ENCODE measurements around the gene CARS1. TPM values are rescaled to one million over a fixed set of nuclear protein-coding genes. Genes with fewer than 3 reads are reported as not detected.

CARS1 gene
- total RNA-seq, 4 donors from 2014 or later, result 37.0 to 61.3 (median 52.3) TPM

- H3K36me3 ChIP-seq, result peaks cover 0 to 61% (median 26%) of the 10 kb centered on the region in 4 donors
- WGBS, 2 donors (ENCODE audit: low coverage in 1 of 2), result 74 to 87% methylated on average over 7 of the region's 7 CpGs
Observed at GRCh38 chr11:2963112-2963754, 94.0 kb downstream of the CARS1 start.

GRCh38 chr11:2961080-2961479, 96.1 kb downstream of the CARS1 start:
- no peaks in the 10 kb centered on the region for H3K9me3 ChIP-seq
- TF ChIP-seq POLR2AphosphoS5 (IDR thresholded peaks at IDR 0.05) (no peak), EP300 (IDR thresholded peaks at IDR 0.05; ENCODE audit: low read depth) (no peak), CTCF (IDR thresholded peaks at IDR 0.05) (no peak), POLR2A (IDR thresholded peaks at IDR 0.05) (no peak)
- peaks cover 0 to 69% (median 31%) of the 10 kb centered on the region in 4 donors for H3K36me3 ChIP-seq
- DNase-seq, result no peak
- H3K4me1 ChIP-seq, result no peaks in the 10 kb centered on the region
- intact Hi-C loops (cut with DNase I; ENCODE audit: low total_unique reads), result no loop called here
- no peak overlapping the region for H3K4me3 ChIP-seq
- in situ Hi-C loops (cut with MboI; ENCODE audit: low pct_ligation_motif_present in 1 of 4, low pct_unique_long_range_greater_than_20kb in 1 of 4, low sequenced_read_pairs in 3 of 4), result no loop called here
- no peaks in the 10 kb centered on the region for H3K27me3 ChIP-seq
- 76% methylated on average over 3 to 5 of the region's 5 CpGs for WGBS, 2 donors (ENCODE audit: low coverage in 1 of 2)
- no peak overlapping the region for H3K27ac ChIP-seq

More at GRCh38 chr11:2963112-2963754, 94.0 kb downstream of the CARS1 start:
- TF ChIP-seq EP300 (IDR thresholded peaks at IDR 0.05; ENCODE audit: low read depth) (no peak), CTCF (IDR thresholded peaks at IDR 0.05) (no peak)
- Histone ChIP-seq H3K4me3 (no peak overlapping the region), H3K9me3 (no peaks in the 10 kb centered on the region), H3K4me1 (no peaks in the 10 kb centered on the region), H3K27ac (no peak overlapping the region), H3K27me3 (no peaks in the 10 kb centered on the region)
- in situ Hi-C loops (cut with MboI; ENCODE audit: low pct_ligation_motif_present in 1 of 4, low pct_unique_long_range_greater_than_20kb in 1 of 4, low sequenced_read_pairs in 3 of 4), result no loop called here
- DNase-seq, result no peak
- intact Hi-C loops (cut with DNase I; ENCODE audit: low total_unique reads), result no loop called here

- DNase-seq, result no peak
- Histone ChIP-seq H3K27me3 (no peaks in the 10 kb centered on the region), H3K4me1 (no peaks in the 10 kb centered on the region), H3K9me3 (no peaks in the 10 kb centered on the region), H3K36me3 (peaks cover 0 to 63% (median 31%) of the 10 kb centered on the region in 4 donors), H3K27ac (no peak overlapping the region), H3K4me3 (no peak overlapping the region)
- no peak for TF ChIP-seq POLR2A (IDR thresholded peaks at IDR 0.05)
- no peak for TF ChIP-seq POLR2AphosphoS5 (IDR thresholded peaks at IDR 0.05)
- no peak for TF ChIP-seq CTCF (IDR thresholded peaks at IDR 0.05)
- no peak for TF ChIP-seq EP300 (IDR thresholded peaks at IDR 0.05; ENCODE audit: low read depth)
- WGBS, 2 donors (ENCODE audit: low coverage in 1 of 2), result 94 to 95% methylated on average over 5 to 7 of the region's 7 CpGs
- in situ Hi-C loops (cut with MboI; ENCODE audit: low pct_ligation_motif_present in 1 of 4, low pct_unique_long_range_greater_than_20kb in 1 of 4, low sequenced_read_pairs in 3 of 4) (no loop called here), intact Hi-C loops (cut with DNase I; ENCODE audit: low total_unique reads) (no loop called here)
Observed at GRCh38 chr11:2960139-2960538, 97.1 kb downstream of the CARS1 start.

- Histone ChIP-seq H3K27me3 (no peaks in the 10 kb centered on the region), H3K9me3 (no peaks in the 10 kb centered on the region), H3K4me1 (no peaks in the 10 kb centered on the region), H3K27ac (no peak overlapping the region), H3K4me3 (no peak overlapping the region), H3K36me3 (peaks cover 0 to 63% (median 29%) of the 10 kb centered on the region in 4 donors)
- in situ Hi-C loops (cut with MboI; ENCODE audit: low pct_ligation_motif_present in 1 of 4, low pct_unique_long_range_greater_than_20kb in 1 of 4, low sequenced_read_pairs in 3 of 4) (no loop called here), intact Hi-C loops (cut with DNase I; ENCODE audit: low total_unique reads) (no loop called here)
- 79 to 83% methylated on average over 3 of the region's 3 CpGs for WGBS, 2 donors (ENCODE audit: low coverage in 1 of 2)
- TF ChIP-seq POLR2A (IDR thresholded peaks at IDR 0.05) (no peak), CTCF (IDR thresholded peaks at IDR 0.05) (no peak), EP300 (IDR thresholded peaks at IDR 0.05; ENCODE audit: low read depth) (no peak), POLR2AphosphoS5 (IDR thresholded peaks at IDR 0.05) (no peak)
- DNase-seq, result no peak
Observed at GRCh38 chr11:2958251-2958650, 99.0 kb downstream of the CARS1 start.

Measured in transverse colon (tissue), 4 donors.